ENCODE data around the gene FOCAD. TPM values are rescaled to one million over a fixed set of nuclear protein-coding genes. Genes with fewer than 3 reads are reported as not detected.
"Not testable (repeated sequence)": the region's sequence is repeated elsewhere in the genome, so short reads cannot be mapped to it uniquely, and the experiment has no call there.

Gene FOCAD
- total RNA-seq, 1 donor from 2014 or later, result 48.2 TPM

- peaks cover 3% of the 10 kb centered on the region for H3K36me3 ChIP-seq (ENCODE audit: insufficient read depth, low read length)
- H3K4me2 ChIP-seq (ENCODE audit: low read length), result no peak overlapping the region
- no peak overlapping the region for H2AFZ ChIP-seq (ENCODE audit: low read depth, low read length)
- Mint-ChIP-seq H3K36me3 (ENCODE audit: low read depth, unreplicated experiment) (peaks cover 2% of the 10 kb centered on the region), H3K27ac (ENCODE audit: unreplicated experiment) (no peak overlapping the region), H3K27me3 (ENCODE audit: low read depth, unreplicated experiment) (no peaks in the 10 kb centered on the region), H3K4me3 (ENCODE audit: unreplicated experiment) (no peak overlapping the region), H3K4me1 (ENCODE audit: low read depth, unreplicated experiment) (no peaks in the 10 kb centered on the region), H3K9me3 (ENCODE audit: unreplicated experiment) (no peaks in the 10 kb centered on the region)
- no peaks in the 10 kb centered on the region for H4K20me1 ChIP-seq (ENCODE audit: insufficient read depth, low read length)
- no peaks in the 10 kb centered on the region for H3K79me2 ChIP-seq (ENCODE audit: insufficient read depth, low read length)
- H3K9ac ChIP-seq (ENCODE audit: low read length), result no peak overlapping the region
- H3K27ac ChIP-seq (ENCODE audit: low read depth, low read length), result no peak overlapping the region
- no peaks in the 10 kb centered on the region for H3K4me1 ChIP-seq (ENCODE audit: insufficient read depth, low read length)
- H3K9me3 ChIP-seq (ENCODE audit: insufficient read depth, low read depth, low read length), result no peaks in the 10 kb centered on the region
- H3K4me3 ChIP-seq (ENCODE audit: insufficient read depth, low read depth, low read length), result no peak overlapping the region
- H3K27me3 ChIP-seq (ENCODE audit: insufficient read depth, low read length), result no peaks in the 10 kb centered on the region
- FAIRE-seq (no peak), DNase-seq (ENCODE audit: low read depth) (no peak)
- TF ChIP-seq CTCF (IDR thresholded peaks at IDR 0.05; ENCODE audit: insufficient read depth, low read depth, low read length) (no peak), EZH2 (IDR thresholded peaks at IDR 0.05; ENCODE audit: insufficient read depth, low read length) (no peak)
These were observed 266.6 kb downstream of the FOCAD start for GRCh38 chr9:20950707-20951106.

DNA sequence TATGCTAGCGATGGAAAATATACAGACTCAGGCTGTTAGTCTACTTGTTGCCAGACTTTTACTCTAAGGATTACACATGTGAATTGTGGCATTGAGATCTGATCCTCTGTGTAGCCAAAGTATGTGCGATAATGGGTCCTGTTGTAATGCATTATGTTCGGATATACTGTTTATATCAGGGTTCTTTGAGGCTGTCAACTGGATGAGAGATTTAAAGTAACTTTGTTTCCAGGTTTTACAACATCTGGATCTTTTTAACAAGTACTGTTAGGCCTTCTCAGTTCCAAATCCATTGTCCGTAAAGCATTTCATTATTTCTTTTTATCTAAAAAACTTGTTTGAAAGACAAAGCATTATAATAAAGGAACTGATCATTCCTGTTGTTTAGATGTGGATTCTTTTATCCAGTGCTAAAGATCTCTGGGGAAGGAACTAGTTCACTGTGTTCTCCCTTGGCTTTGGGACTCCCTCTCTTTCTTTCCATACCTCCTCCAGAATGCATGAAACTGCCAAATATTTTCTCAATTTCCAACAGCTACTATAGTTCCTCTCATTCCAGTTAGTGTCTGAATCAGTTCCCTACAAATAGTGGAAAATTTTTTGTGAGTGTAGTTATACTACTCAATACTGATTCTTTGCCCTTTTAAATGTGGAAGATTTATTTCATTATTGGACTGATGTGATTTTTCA, 278.6 kb downstream of the FOCAD start:
- Histone ChIP-seq H3K4me3 (ENCODE audit: insufficient read depth, low read depth, low read length) (no peak overlapping the region), H4K20me1 (ENCODE audit: insufficient read depth, low read length) (no peaks in the 10 kb centered on the region), H3K9me3 (ENCODE audit: insufficient read depth, low read depth, low read length) (no peaks in the 10 kb centered on the region), H3K79me2 (ENCODE audit: insufficient read depth, low read length) (no peaks in the 10 kb centered on the region), H3K9ac (ENCODE audit: low read length) (no peak overlapping the region), H3K4me2 (ENCODE audit: low read length) (no peak overlapping the region), H2AFZ (ENCODE audit: low read depth, low read length) (no peak overlapping the region), H3K4me1 (ENCODE audit: insufficient read depth, low read length) (no peaks in the 10 kb centered on the region), H3K27me3 (ENCODE audit: insufficient read depth, low read length) (no peaks in the 10 kb centered on the region), H3K36me3 (ENCODE audit: insufficient read depth, low read length) (no peaks in the 10 kb centered on the region), H3K27ac (ENCODE audit: low read depth, low read length) (no peak overlapping the region)
- DNase-seq (ENCODE audit: low read depth) (no peak), FAIRE-seq (no peak)
- Mint-ChIP-seq H3K27ac (ENCODE audit: unreplicated experiment) (no peak overlapping the region), H3K4me1 (ENCODE audit: low read depth, unreplicated experiment) (no peaks in the 10 kb centered on the region), H3K27me3 (ENCODE audit: low read depth, unreplicated experiment) (no peaks in the 10 kb centered on the region), H3K36me3 (ENCODE audit: low read depth, unreplicated experiment) (peaks cover 13% of the 10 kb centered on the region), H3K4me3 (ENCODE audit: unreplicated experiment) (no peak overlapping the region), H3K9me3 (ENCODE audit: unreplicated experiment) (no peaks in the 10 kb centered on the region)
- TF ChIP-seq EZH2 (IDR thresholded peaks at IDR 0.05; ENCODE audit: insufficient read depth, low read length) (no peak), CTCF (IDR thresholded peaks at IDR 0.05; ENCODE audit: insufficient read depth, low read depth, low read length) (no peak)

GRCh38 chr9:20972684-20973083, 288.6 kb downstream of the FOCAD start:
- peaks cover 17% of the 10 kb centered on the region for H3K36me3 Mint-ChIP-seq (ENCODE audit: low read depth, unreplicated experiment)
- Histone ChIP-seq H3K27ac (ENCODE audit: low read depth, low read length) (no peak overlapping the region), H3K4me1 (ENCODE audit: insufficient read depth, low read length) (no peaks in the 10 kb centered on the region), H3K4me2 (ENCODE audit: low read length) (no peak overlapping the region), H3K36me3 (ENCODE audit: insufficient read depth, low read length) (peaks cover 10% of the 10 kb centered on the region), H3K9me3 (ENCODE audit: insufficient read depth, low read depth, low read length) (no peaks in the 10 kb centered on the region), H3K79me2 (ENCODE audit: insufficient read depth, low read length) (no peaks in the 10 kb centered on the region), H4K20me1 (ENCODE audit: insufficient read depth, low read length) (peaks cover 9% of the 10 kb centered on the region), H3K27me3 (ENCODE audit: insufficient read depth, low read length) (no peaks in the 10 kb centered on the region), H3K4me3 (ENCODE audit: insufficient read depth, low read depth, low read length) (no peak overlapping the region), H3K9ac (ENCODE audit: low read length) (no peak overlapping the region), H2AFZ (ENCODE audit: low read depth, low read length) (no peak overlapping the region)
- peaks cover 4% of the 10 kb centered on the region for H3K9me3 Mint-ChIP-seq (ENCODE audit: unreplicated experiment)
- no peaks in the 10 kb centered on the region for H3K4me1 Mint-ChIP-seq (ENCODE audit: low read depth, unreplicated experiment)
- H3K27me3 Mint-ChIP-seq (ENCODE audit: low read depth, unreplicated experiment), result no peaks in the 10 kb centered on the region
- FAIRE-seq (no peak), DNase-seq (ENCODE audit: low read depth) (no peak)
- no peak overlapping the region for H3K27ac Mint-ChIP-seq (ENCODE audit: unreplicated experiment)
- no peak overlapping the region for H3K4me3 Mint-ChIP-seq (ENCODE audit: unreplicated experiment)
- TF ChIP-seq EZH2 (IDR thresholded peaks at IDR 0.05; ENCODE audit: insufficient read depth, low read length) (no peak), CTCF (IDR thresholded peaks at IDR 0.05; ENCODE audit: insufficient read depth, low read depth, low read length) (no peak)

DNA sequence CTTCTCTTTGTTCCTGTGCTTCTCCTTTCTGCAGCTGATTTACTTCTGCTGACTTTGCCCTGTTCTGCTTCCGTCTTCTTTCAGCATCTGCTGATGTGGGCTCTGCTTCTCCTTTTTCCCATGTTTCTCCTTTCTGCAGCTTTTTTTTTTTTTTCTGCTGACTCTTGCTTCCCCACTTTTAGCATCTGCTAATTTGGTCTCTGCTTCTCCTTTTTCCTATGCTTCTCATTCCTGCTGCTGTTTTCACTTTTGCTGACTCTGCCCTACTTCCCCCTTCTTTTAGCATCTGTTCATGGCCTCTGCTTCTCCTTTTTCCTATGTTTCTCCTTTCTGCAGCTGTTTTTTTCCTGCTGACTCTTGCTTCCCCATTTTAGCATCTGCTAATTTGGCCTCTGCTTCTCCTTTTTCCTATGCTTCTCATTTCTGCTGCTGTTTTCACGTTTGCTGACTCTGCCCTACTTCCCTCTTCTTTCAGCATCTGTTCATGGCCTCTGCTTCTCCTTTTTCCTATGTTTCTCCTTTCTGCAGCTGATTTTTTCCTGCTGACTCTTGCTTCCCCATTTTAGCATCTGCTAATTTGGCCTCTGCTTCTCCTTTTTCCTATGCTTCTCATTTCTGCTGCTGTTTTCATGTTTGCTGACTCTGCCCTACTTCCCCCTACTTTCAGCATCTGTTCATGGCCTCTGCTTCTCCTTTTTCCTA, 289.3 kb downstream of the FOCAD start:
- not testable (repeated sequence) for H3K4me1 Mint-ChIP-seq (ENCODE audit: low read depth, unreplicated experiment); H3K27me3 ChIP-seq (ENCODE audit: insufficient read depth, low read length); H2AFZ ChIP-seq (ENCODE audit: low read depth, low read length); H3K27me3 Mint-ChIP-seq (ENCODE audit: low read depth, unreplicated experiment); H3K4me1 ChIP-seq (ENCODE audit: insufficient read depth, low read length); H3K9me3 Mint-ChIP-seq (ENCODE audit: unreplicated experiment); DNase-seq (ENCODE audit: low read depth); H3K4me3 ChIP-seq (ENCODE audit: insufficient read depth, low read depth, low read length); H3K4me3 Mint-ChIP-seq (ENCODE audit: unreplicated experiment); H3K27ac ChIP-seq (ENCODE audit: low read depth, low read length); H3K79me2 ChIP-seq (ENCODE audit: insufficient read depth, low read length); FAIRE-seq; H4K20me1 ChIP-seq (ENCODE audit: insufficient read depth, low read length); H3K36me3 ChIP-seq (ENCODE audit: insufficient read depth, low read length); H3K27ac Mint-ChIP-seq (ENCODE audit: unreplicated experiment); H3K9ac ChIP-seq (ENCODE audit: low read length); H3K4me2 ChIP-seq (ENCODE audit: low read length); H3K9me3 ChIP-seq (ENCODE audit: insufficient read depth, low read depth, low read length)
- peaks cover 17% of the 10 kb centered on the region for H3K36me3 Mint-ChIP-seq (ENCODE audit: low read depth, unreplicated experiment)
